Suprapubic skin (tissue), 4 donors: ENCODE measurements around the gene ATXN10. TPM values are rescaled to one million over a fixed set of nuclear protein-coding genes. Genes with fewer than 3 reads are reported as not detected.

Experiments
- DNase-seq, 2 donors: peaks; one replicate each; pipeline ENCODE4 v3.0.0-alpha.2; 2019; ENCODE audit warnings: low spot score in 2 of 2
- H3K27ac ChIP-seq: fragments of 200-600 bp; sonication (generic); one replicate; pipeline ENCODE4 v1.5.1; 2019
- H3K27me3 ChIP-seq: fragments of 200-600 bp; sonication (generic); one replicate; pipeline ENCODE4 v1.5.1; 2019
- H3K36me3 ChIP-seq: fragments of 200-600 bp; sonication (generic); one replicate; pipeline ENCODE4 v1.5.1; 2019
- H3K4me1 ChIP-seq: fragments of 200-600 bp; sonication (generic); one replicate; pipeline ENCODE4 v1.5.1; 2019
- H3K4me3 ChIP-seq: fragments of 200-600 bp; sonication (generic); one replicate; pipeline ENCODE4 v1.5.1; 2019; ENCODE audit warnings: mild to moderate bottlenecking
- H3K9me3 ChIP-seq: fragments of 200-600 bp; sonication (generic); one replicate; pipeline ENCODE4 v1.5.1; 2019
- CTCF ChIP-seq, 2 donors: fragments of 200-600 bp in 1 of 2; fragments of 450-650 bp in 1 of 2; sonication (generic) in 1 of 2; IDR thresholded peaks; one replicate each; pipeline ENCODE4 v1.5.1; 2016 to 2019; ENCODE audit warnings: antibody characterized with exemption in 2 of 2, mild to moderate bottlenecking in 1 of 2, moderate library complexity in 1 of 2
- EP300 ChIP-seq: sonication (generic); formaldehyde crosslinking; IDR thresholded peaks from one replicate; pipeline ENCODE4 v1.6.1; 2017; ENCODE audit warnings: antibody characterized with exemption
- POLR2A ChIP-seq, 2 donors: fragments of 450-650 bp; IDR thresholded peaks; one replicate each; pipeline ENCODE4 v1.6.1; 2017; ENCODE audit warnings: antibody characterized with exemption in 2 of 2, mild to moderate bottlenecking in 2 of 2, moderate library complexity in 2 of 2
- POLR2AphosphoS5 ChIP-seq, 3 donors: sonication (generic); formaldehyde crosslinking; IDR thresholded peaks; one replicate each; pipeline ENCODE4 v1.6.1; 2017; ENCODE audit warnings: antibody characterized with exemption in 3 of 3
- WGBS: methylation state at CpG from one replicate; pipeline ENCODE4 v1.1.5; 2018; 5-methylcytosine and 5-hydroxymethylcytosine counted together
- total RNA-seq, 4 donors: library from RNA; depleted of rRNA; stranded (reverse); fragments of >200 nt; gene quantifications; one replicate each; pipeline ENCODE4 v1.1.0, GENCODE V29; 2016

The ATXN10 gene
- total RNA-seq, 4 donors from 2014 or later = 63.2 to 79.0 (median 68.8) TPM

DNA sequence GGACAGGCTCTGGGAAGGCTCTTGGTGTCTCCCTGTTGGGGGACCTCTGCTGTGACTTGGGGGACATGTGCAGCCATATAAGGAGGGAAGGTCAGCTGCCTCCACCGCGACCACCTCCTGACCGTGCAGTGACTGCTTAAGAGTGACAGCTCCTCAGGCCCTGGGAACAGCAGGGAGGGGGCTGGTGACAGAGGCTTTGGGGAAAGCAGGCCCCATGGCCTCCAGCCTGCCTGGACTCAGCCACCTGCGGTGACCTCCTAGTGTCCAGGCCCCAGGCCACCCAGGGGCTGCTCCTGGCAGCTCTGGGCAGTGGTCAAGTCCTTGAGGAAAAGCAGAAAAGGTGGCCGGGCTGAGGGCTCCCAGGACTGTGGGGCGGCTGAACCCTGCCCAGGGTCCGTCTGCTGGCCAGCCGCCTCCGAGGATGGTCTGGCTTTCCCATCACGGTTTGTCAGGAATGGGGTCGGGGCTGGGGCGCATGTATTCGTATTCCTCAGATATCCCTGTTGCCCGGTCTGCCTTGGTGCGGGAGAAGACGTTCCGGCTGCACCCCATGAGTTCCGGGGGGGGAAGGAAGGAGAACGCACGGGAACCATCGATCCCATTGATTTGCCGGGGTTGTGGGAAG is 208.6 kb downstream of the ATXN10 start:
- Histone ChIP-seq H3K36me3 (no peaks in the 10 kb centered on the region), H3K9me3 (no peaks in the 10 kb centered on the region), H3K4me1 (peaks cover 25% of the 10 kb centered on the region), H3K27me3 (peaks cover 89% of the 10 kb centered on the region), H3K4me3 (peak overlapping the region; percentile 19), H3K27ac (no peak overlapping the region)
- DNase-seq = peak; percentile 39 to 78
- TF ChIP-seq CTCF (IDR thresholded peaks at IDR 0.05) = no peak
- TF ChIP-seq POLR2AphosphoS5 (IDR thresholded peaks at IDR 0.05) = no peak
- TF ChIP-seq POLR2A (IDR thresholded peaks at IDR 0.05) = no peak
- TF ChIP-seq EP300 = no peak
- WGBS = 67% methylated on average over 3 of the region's 22 CpGs

- TF ChIP-seq EP300 (no peak), POLR2AphosphoS5 (IDR thresholded peaks at IDR 0.05) (no peak), POLR2A (IDR thresholded peaks at IDR 0.05) (no peak), CTCF (IDR thresholded peaks at IDR 0.05) (no peak)
- Histone ChIP-seq H3K4me1 (peaks cover 25% of the 10 kb centered on the region), H3K27me3 (peaks cover 94% of the 10 kb centered on the region), H3K36me3 (no peaks in the 10 kb centered on the region), H3K4me3 (peak overlapping the region; percentile 19), H3K27ac (no peak overlapping the region), H3K9me3 (no peaks in the 10 kb centered on the region)
- WGBS = 23% methylated on average over 23 of the region's 49 CpGs
- DNase-seq = peak; percentile 52 to 77
Observed at GRCh38 chr22:45880716-45881523, 209.3 kb downstream of the ATXN10 start.

- 83% methylated on average over 5 of the region's 8 CpGs for WGBS
- Histone ChIP-seq H3K27me3 (peaks cover 89% of the 10 kb centered on the region), H3K27ac (no peak overlapping the region), H3K36me3 (no peaks in the 10 kb centered on the region), H3K4me3 (no peak overlapping the region), H3K9me3 (no peaks in the 10 kb centered on the region), H3K4me1 (peaks cover 25% of the 10 kb centered on the region)
- DNase-seq = no peak
- TF ChIP-seq POLR2A (IDR thresholded peaks at IDR 0.05) = no peak
- no peak for TF ChIP-seq EP300
- no peak for TF ChIP-seq CTCF (IDR thresholded peaks at IDR 0.05)
- TF ChIP-seq POLR2AphosphoS5 (IDR thresholded peaks at IDR 0.05) = no peak
Observed at GRCh38 chr22:45881524-45881875, 209.9 kb downstream of the ATXN10 start.

- H3K9me3 ChIP-seq = no peaks in the 10 kb centered on the region
- peak; percentile 58 to 67 for DNase-seq
- no peaks in the 10 kb centered on the region for H3K36me3 ChIP-seq
- no peak overlapping the region for H3K27ac ChIP-seq
- TF ChIP-seq EP300 (no peak), POLR2AphosphoS5 (IDR thresholded peaks at IDR 0.05) (no peak), CTCF (IDR thresholded peaks at IDR 0.05) (no peak), POLR2A (IDR thresholded peaks at IDR 0.05) (no peak)
- H3K4me3 ChIP-seq = no peak overlapping the region
- peaks cover 32% of the 10 kb centered on the region for H3K4me1 ChIP-seq
- peaks cover 73% of the 10 kb centered on the region for H3K27me3 ChIP-seq
- WGBS = 69% methylated on average over 16 of the region's 32 CpGs
Observed at GRCh38 chr22:45882881-45883810, 211.5 kb downstream of the ATXN10 start.
